Femur (tissue), 1 donor: ENCODE measurements around the gene TPBG.
"Not testable (repeated sequence)": the region's sequence is repeated elsewhere in the genome, so short reads cannot be mapped to it uniquely, and the experiment has no call there.

Experiments used
- DNase-seq: peaks from one replicate; pipeline ENCODE4 v3.0.0-alpha.2; 2017

TPBG gene

GRCh38 chr6:82380566-82381185 lies 17.1 kb downstream of the TPBG start:
- no peak for DNase-seq

- DNase-seq = no peak
Measured at GRCh38 chr6:82381278-82381677, 17.7 kb downstream of the TPBG start.

GRCh38 chr6:82385102-82385501 lies 21.5 kb downstream of the TPBG start:
- no peak for DNase-seq

- DNase-seq = no peak
Measured at GRCh38 chr6:82385546-82385945, 21.9 kb downstream of the TPBG start.

GRCh38 chr6:82385961-82386360 lies 22.3 kb downstream of the TPBG start:
- no peak for DNase-seq

GRCh38 chr6:82394770-82395169 lies 31.2 kb downstream of the TPBG start:
- not testable (repeated sequence) for DNase-seq

- no peak for DNase-seq
Measured at GRCh38 chr6:82396964-82397751, 33.5 kb downstream of the TPBG start.

- DNase-seq = no peak
Measured at GRCh38 chr6:82397962-82398692, 34.5 kb downstream of the TPBG start.

- DNase-seq = no peak
Measured at GRCh38 chr6:82408952-82409431, 45.4 kb downstream of the TPBG start.

- DNase-seq = no peak
Measured at GRCh38 chr6:82410151-82410648, 46.6 kb downstream of the TPBG start.

- DNase-seq = no peak
Measured at GRCh38 chr6:82413868-82414267, 50.3 kb downstream of the TPBG start.

- DNase-seq = no peak
Measured at GRCh38 chr6:82415820-82416219, 52.2 kb downstream of the TPBG start.

GRCh38 chr6:82416346-82416745 lies 52.7 kb downstream of the TPBG start:
- DNase-seq = no peak
